ENCODE measurements around the gene DPH5.

- TF ChIP-seq ZNF274 (IDR thresholded peaks at IDR 0.05; ENCODE audit: low read depth, low read length) (no peak), YY1 (IDR thresholded peaks at IDR 0.05; ENCODE audit: insufficient read depth, insufficient read length) (no peak)
Observed at GRCh38 chr1:101064697-101065096, 39.1 kb upstream of the DPH5 start.

Data from NT2/D1 (cell line).